CD4-positive, alpha-beta T cell (primary cell): ENCODE data around the gene HEPACAM. TPM values are rescaled to one million over a fixed set of nuclear protein-coding genes. Genes with fewer than 3 reads are reported as not detected.

Experiments
- ATAC-seq: fragments of 200-7000 bp; cut with Tn5 transposase; one replicate; pipeline ENCODE4 v1.10.0; 2022; ENCODE audit warnings: mild to moderate bottlenecking; ENCODE audit not compliant: poor library complexity
- CTCF ChIA-PET: fragments of 350-600 bp; sonication (Branson Sonifier 250); formaldehyde crosslinking; loops from one replicate; lab custom pipeline; 2021; ENCODE audit warnings: antibody characterized with exemption, inconsistent platforms; lab: Charles Lee
- POLR2A ChIA-PET: fragments of 350-600 bp; sonication (Branson Sonifier 250); formaldehyde crosslinking; loops from one replicate; lab custom pipeline; 2021; ENCODE audit warnings: antibody characterized with exemption, inconsistent platforms; lab: Charles Lee
- DNase-seq, 14 experiments: peaks; one replicate each; pipeline ENCODE4 v3.0.0-alpha.2; 2013 to 2020; ENCODE audit warnings: mixed read lengths in 2 of 14
- H3K27ac ChIP-seq, 2 donors: one replicate each; pipeline versions ENCODE4 v1.5.1 to v1.7.0; 2013; ENCODE audit warnings: low read length in 2 of 2, low read depth in 1 of 2, mild to moderate bottlenecking in 1 of 2
- H3K27me3 ChIP-seq, 2 experiments: 1 replicate in 1 of 2; 2 replicates in 1 of 2; pipeline versions ENCODE4 v1.6.1 to v1.7.0; 2013; ENCODE audit warnings: low read length in 2 of 2, control low read depth in 1 of 2, mild to moderate bottlenecking in 1 of 2, moderate library complexity in 1 of 2; ENCODE audit not compliant: insufficient read depth in 2 of 2, control insufficient read depth in 1 of 2
- H3K36me3 ChIP-seq: one replicate; pipeline ENCODE4 v1.6.1; 2013; ENCODE audit warnings: low read length, control low read depth; ENCODE audit not compliant: insufficient read depth
- H3K4me1 ChIP-seq: one replicate; pipeline ENCODE4 v1.6.1; 2013; ENCODE audit warnings: low read length, control low read depth; ENCODE audit not compliant: insufficient read depth
- H3K4me3 ChIP-seq: one replicate; pipeline ENCODE4 v1.5.1; 2013; ENCODE audit warnings: mild to moderate bottlenecking, low read length, moderate library complexity
- H3K9me3 ChIP-seq, 2 experiments: 1 replicate in 1 of 2; 2 replicates in 1 of 2; pipeline versions ENCODE4 v1.6.1 to v1.7.0; 2013; ENCODE audit warnings: low read length in 2 of 2, mild to moderate bottlenecking in 2 of 2, control low read depth in 1 of 2, moderate library complexity in 1 of 2; ENCODE audit not compliant: control insufficient read depth in 1 of 2, insufficient read depth in 1 of 2
- H3K27ac Mint-ChIP-seq: one replicate; pipeline ENCODE4 v1.8.0; 2020; ENCODE audit warnings: mixed read lengths
- H3K27me3 Mint-ChIP-seq: one replicate; pipeline ENCODE4 v1.8.0; 2021; ENCODE audit warnings: mixed read lengths
- H3K36me3 Mint-ChIP-seq: one replicate; pipeline ENCODE4 v1.8.0; 2021; ENCODE audit warnings: low read depth, mixed read lengths
- H3K4me1 Mint-ChIP-seq: one replicate; pipeline ENCODE4 v1.8.0; 2021; ENCODE audit warnings: low read depth, mixed read lengths
- H3K4me3 Mint-ChIP-seq: one replicate; pipeline ENCODE4 v1.8.0; 2020; ENCODE audit warnings: mild to moderate bottlenecking, mixed read lengths
- H3K9me3 Mint-ChIP-seq: one replicate; pipeline ENCODE4 v1.8.0; 2020; ENCODE audit warnings: mixed read lengths
- CTCF ChIP-seq: fragments of 200-600 bp; IDR thresholded peaks from one replicate; pipeline ENCODE4 v1.8.0; 2022; ENCODE audit warnings: antibody characterized with exemption, mild to moderate bottlenecking
- intact Hi-C, 2 experiments: fragments of 100-400 bp; cut with DNase I in 1 of 2; cut with micrococcal nuclease in 1 of 2; formaldehyde crosslinking; loops; one replicate each; pipeline versions ENCODE4 v1.15.1 to v1.9.0; 2023 to 2025; cut with DNase I, micrococcal nuclease
- total RNA-seq, 174 experiments: library from RNA in 2 of 174; stranded (reverse) in 2 of 174; gene quantifications; one replicate each; pipeline ENCODE4 v1.2.3 and lab custom pipeline; 2021 to 2026

Gene HEPACAM
- total RNA-seq, 2 experiments from 2014 or later: not detected

GRCh38 chr11:124897674-124898262 lies 38.1 kb downstream of the HEPACAM start, which contains the start of gene ROBO4:
Gene ROBO4, minus strand, starts transcription at chr11:124897865. Its CDS starts 70 bp downstream, at chr11:124897795.
- H3K9me3 Mint-ChIP-seq: no peaks in the 10 kb centered on the region
- H3K4me3 Mint-ChIP-seq: no peak within 1 kb of the TSS
- Histone ChIP-seq H3K9me3 (no peaks in the 10 kb centered on the region), H3K27ac (no peak within 1 kb of the TSS), H3K36me3 (no peaks in the 10 kb centered on the region), H3K4me3 (no peak within 1 kb of the TSS), H3K27me3 (peaks cover 0 to 6% of the 10 kb centered on the region in 2 experiments), H3K4me1 (peaks cover 5% of the 10 kb centered on the region)
- POLR2A ChIA-PET: no interaction called here
- H3K27me3 Mint-ChIP-seq: peaks cover 26% of the 10 kb centered on the region
- H3K27ac Mint-ChIP-seq: no peak within 1 kb of the TSS
- ATAC-seq (no peak), DNase-seq (no peak)
- CTCF ChIA-PET: no interaction called here
- no peaks in the 10 kb centered on the region for H3K36me3 Mint-ChIP-seq
- intact Hi-C loops: no loop called here
- TF ChIP-seq CTCF: no peak
- peaks cover 14% of the 10 kb centered on the region for H3K4me1 Mint-ChIP-seq

- Histone ChIP-seq H3K4me1 (peaks cover 5% of the 10 kb centered on the region), H3K27ac (no peak overlapping the region), H3K9me3 (no peaks in the 10 kb centered on the region), H3K27me3 (peaks cover 0 to 6% of the 10 kb centered on the region in 2 experiments), H3K36me3 (no peaks in the 10 kb centered on the region), H3K4me3 (no peak overlapping the region)
- no peak for TF ChIP-seq CTCF
- H3K27me3 Mint-ChIP-seq: peaks cover 26% of the 10 kb centered on the region
- H3K36me3 Mint-ChIP-seq: no peaks in the 10 kb centered on the region
- H3K4me3 Mint-ChIP-seq: no peak overlapping the region
- POLR2A ChIA-PET: no interaction called here
- no peaks in the 10 kb centered on the region for H3K9me3 Mint-ChIP-seq
- intact Hi-C loops: no loop called here
- CTCF ChIA-PET: no interaction called here
- no peak for ATAC-seq
- no peak overlapping the region for H3K27ac Mint-ChIP-seq
- DNase-seq: no peak
- peaks cover 14% of the 10 kb centered on the region for H3K4me1 Mint-ChIP-seq
These were observed 38.9 kb downstream of the HEPACAM start for GRCh38 chr11:124896821-124897391.

DNA sequence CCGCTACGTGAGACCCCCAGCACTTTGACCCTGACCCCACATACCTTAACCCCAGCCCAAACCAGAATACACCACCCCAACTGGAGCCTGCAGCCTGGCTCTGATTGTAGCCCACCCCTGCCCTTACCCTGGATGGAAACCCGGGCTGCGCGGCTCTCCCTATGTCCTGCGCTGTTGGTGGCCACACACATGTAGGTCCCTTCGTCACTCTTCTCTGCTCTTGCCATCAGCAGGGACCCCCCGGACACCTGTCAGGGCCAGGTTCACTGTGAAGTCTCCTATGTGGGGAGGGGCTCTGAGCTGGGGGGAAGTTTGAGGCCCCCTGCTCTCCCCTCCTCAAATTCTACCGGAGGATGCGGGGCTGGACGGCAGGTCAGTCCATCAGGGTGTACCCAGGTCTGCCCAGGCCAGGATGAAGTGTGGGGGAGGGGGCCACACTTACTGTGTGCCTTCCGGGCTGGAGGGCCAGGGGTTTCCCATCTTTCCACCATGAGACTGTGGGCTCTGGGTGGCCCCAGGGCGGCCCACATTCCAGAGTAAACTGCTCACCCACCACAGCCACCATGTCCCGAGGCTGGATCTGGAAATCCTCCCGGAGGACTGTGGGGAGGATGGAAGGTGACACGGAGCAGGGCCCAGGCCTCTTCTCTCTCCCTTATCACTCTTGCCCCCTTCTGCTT lies 39.6 kb downstream of the HEPACAM start:
- peaks cover 0 to 2% of the 10 kb centered on the region in 2 experiments for H3K27me3 ChIP-seq
- Mint-ChIP-seq H3K27me3 (peaks cover 20% of the 10 kb centered on the region), H3K9me3 (no peaks in the 10 kb centered on the region), H3K4me3 (no peak overlapping the region), H3K36me3 (no peaks in the 10 kb centered on the region), H3K4me1 (peaks cover 14% of the 10 kb centered on the region), H3K27ac (no peak overlapping the region)
- ATAC-seq: no peak
- ChIA-PET CTCF (no interaction called here), POLR2A (no interaction called here)
- no peak for DNase-seq
- no peak overlapping the region for H3K27ac ChIP-seq
- intact Hi-C loops: no loop called here
- peaks cover 5% of the 10 kb centered on the region for H3K4me1 ChIP-seq
- no peak for TF ChIP-seq CTCF
- H3K9me3 ChIP-seq: no peaks in the 10 kb centered on the region
- no peak overlapping the region for H3K4me3 ChIP-seq
- no peaks in the 10 kb centered on the region for H3K36me3 ChIP-seq
